Stimulated activated naive CD4-positive, alpha-beta T cell treated with Interleukin-2 at 50 U/mL for 16 hours (primary cell): ENCODE results near the gene PRAC1.

Experiments
- DNase-seq: peaks from one replicate; lab custom pipeline; 2025; lab: John Stamatoyannopoulos, UW

PRAC1 gene

GRCh38 chr17:48722201-48722907, at the start of gene PRAC1:
Gene PRAC1 (minus strand): TSS chr17:48722518. CDS start chr17:48722392, 126 bp downstream.
- no peak for DNase-seq

GRCh38 chr17:48770954-48771353, 48.6 kb upstream of the PRAC1 start:
- no peak for DNase-seq

- DNase-seq, result no peak
Observed at GRCh38 chr17:48769009-48769675, 46.8 kb upstream of the PRAC1 start.

GRCh38 chr17:48767263-48767774, 45.0 kb upstream of the PRAC1 start:
- no peak for DNase-seq

GRCh38 chr17:48761114-48761513, 38.8 kb upstream of the PRAC1 start:
- no peak for DNase-seq

- no peak for DNase-seq
Observed at GRCh38 chr17:48760411-48760810, 38.1 kb upstream of the PRAC1 start.

GRCh38 chr17:48759288-48759687, 37.0 kb upstream of the PRAC1 start:
- no peak for DNase-seq

GRCh38 chr17:48757524-48757961, 35.2 kb upstream of the PRAC1 start:
- DNase-seq, result no peak

GRCh38 chr17:48756830-48757251, 34.5 kb upstream of the PRAC1 start:
- no peak for DNase-seq

GRCh38 chr17:48755356-48755755, 33.0 kb upstream of the PRAC1 start:
- DNase-seq, result no peak

- no peak for DNase-seq
Observed at GRCh38 chr17:48754500-48755261, 32.4 kb upstream of the PRAC1 start.

GRCh38 chr17:48753794-48754499, 31.6 kb upstream of the PRAC1 start:
- no peak for DNase-seq

- DNase-seq, result no peak
Observed at GRCh38 chr17:48752399-48753288, 30.3 kb upstream of the PRAC1 start.

- no peak for DNase-seq
Observed at GRCh38 chr17:48751733-48752398, 29.5 kb upstream of the PRAC1 start.

GRCh38 chr17:48751172-48751571, 28.9 kb upstream of the PRAC1 start:
- no peak for DNase-seq

- no peak for DNase-seq
Observed at GRCh38 chr17:48749621-48750553, 27.6 kb upstream of the PRAC1 start.

- DNase-seq, result no peak
Observed at GRCh38 chr17:48748718-48749566, 26.6 kb upstream of the PRAC1 start.
